Hematopoietic multipotent progenitor cell treated with erythropoietin and hydrocortisone succinate and interleukin-3 and kit ligand, for 17 days (in vitro differentiated cells): Measurements from ENCODE around the gene DCLK1.

Source experiments
- DNase-seq: peaks from one replicate; pipeline ENCODE4 v3.0.0-alpha.2; 2015; ENCODE audit warnings: low spot score

Gene DCLK1

DNA sequence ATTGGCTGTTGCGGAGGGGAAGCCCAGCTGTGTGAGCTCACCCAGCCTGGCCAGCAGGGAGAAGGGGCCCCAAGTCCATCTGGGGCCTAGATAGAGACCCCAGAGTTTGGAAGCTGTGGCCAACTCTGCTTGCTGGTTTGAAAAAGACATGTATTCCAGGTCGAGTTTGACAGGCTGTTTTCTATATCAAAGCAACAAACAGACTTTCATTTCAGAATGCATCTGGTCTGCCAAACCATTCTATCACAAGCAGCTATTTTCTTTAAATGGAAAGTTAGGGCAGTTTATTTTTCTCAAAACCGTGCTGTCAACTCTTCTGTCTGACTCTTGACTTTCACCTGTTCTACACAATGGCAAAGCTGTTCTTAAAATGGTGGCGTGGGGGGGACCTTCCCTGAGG lies 185.8 kb downstream of the DCLK1 start:
- DNase-seq, result no peak

GRCh38 chr13:35941374-35941773 lies 189.8 kb downstream of the DCLK1 start:
- no peak for DNase-seq

DNA sequence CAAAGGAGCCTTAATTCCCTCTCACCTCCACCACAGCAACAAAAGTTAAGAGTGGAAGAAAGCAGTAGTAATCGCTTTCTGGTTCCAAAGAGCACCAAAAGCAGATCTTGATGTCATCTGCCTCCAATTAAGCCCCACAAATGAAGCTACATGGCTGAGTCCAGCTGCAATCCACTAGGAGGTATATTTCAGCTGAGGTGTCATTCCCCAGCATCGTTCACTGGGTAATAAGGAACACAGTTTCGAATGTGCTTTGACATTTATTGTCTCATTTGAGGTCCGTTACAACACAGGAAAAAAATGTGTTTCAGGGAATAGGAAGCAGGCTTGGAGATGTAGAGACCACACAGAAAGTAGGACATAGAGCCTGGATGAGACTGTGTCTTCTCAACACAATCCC lies 190.4 kb downstream of the DCLK1 start:
- no peak for DNase-seq

DNA sequence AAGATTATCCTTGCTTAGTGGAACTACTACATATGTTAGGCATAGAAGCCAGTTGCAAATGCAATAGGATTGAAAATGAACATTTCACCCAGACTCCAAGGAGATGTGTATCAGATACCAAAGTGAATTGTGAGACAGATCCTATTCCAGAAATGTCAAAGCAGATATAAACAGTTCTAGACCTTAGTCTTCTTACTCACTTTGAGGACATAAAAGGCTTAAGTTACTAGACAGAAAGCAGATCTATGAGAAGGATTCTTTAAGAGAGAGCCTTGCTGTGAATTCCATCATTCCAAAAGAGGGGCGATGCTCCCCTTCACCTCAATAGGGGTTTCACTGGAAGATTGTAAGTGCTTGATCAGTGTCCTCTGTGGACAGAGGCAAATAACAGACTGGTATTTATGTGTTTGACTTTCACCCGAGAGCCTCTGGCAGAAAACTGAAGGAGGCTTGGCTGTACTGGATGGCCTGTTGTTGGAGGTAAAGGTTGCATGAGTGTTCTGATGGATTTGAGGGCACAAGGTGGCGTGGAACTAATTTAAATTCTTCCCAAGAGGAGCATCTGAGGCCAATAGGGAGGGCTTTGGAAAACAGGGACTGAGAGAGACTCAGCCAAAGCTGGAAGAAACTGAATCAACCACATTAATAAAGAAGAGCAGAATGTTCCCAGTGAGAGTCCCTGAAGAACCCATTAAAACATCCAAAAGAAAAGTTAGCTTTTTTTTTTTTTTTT lies 194.8 kb downstream of the DCLK1 start:
- DNase-seq, result no peak

GRCh38 chr13:35930665-35931631 lies 200.2 kb downstream of the DCLK1 start:
- DNase-seq, result no peak

GRCh38 chr13:35927567-35928021 lies 203.6 kb downstream of the DCLK1 start:
- no peak for DNase-seq

DNA sequence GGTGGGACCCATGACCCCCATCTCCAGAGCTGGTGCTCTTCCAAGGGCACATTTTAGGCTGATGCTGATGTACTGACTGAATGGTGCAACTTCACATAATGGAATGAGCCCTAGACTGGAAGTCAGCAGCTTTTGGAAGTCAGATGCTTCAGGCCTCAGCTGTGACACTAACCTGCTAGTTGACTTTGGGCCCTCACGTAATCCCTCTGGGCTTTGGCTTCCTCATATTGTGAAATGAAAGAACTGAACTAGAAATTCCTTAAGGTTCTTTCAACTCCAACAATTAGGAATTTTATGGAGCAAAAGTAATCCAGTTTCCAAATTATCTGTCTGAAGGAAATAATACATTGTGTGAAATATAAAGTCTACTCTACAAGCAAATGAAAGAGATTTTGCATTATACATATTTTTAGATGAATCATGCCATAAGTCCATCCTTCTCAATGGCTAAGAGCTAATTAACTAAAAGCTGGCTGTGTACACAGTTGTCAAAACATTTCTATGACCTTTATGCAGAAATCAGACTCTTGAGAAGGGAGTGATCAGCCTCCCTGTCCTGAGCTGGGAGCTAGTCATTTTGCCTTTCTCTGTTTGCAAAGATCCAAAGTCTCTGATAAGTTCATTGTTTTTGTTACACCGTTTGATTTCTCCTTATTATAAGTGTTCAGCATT lies 204.2 kb downstream of the DCLK1 start:
- DNase-seq, result no peak

GRCh38 chr13:35925669-35926068 lies 205.5 kb downstream of the DCLK1 start:
- no peak for DNase-seq

DNA sequence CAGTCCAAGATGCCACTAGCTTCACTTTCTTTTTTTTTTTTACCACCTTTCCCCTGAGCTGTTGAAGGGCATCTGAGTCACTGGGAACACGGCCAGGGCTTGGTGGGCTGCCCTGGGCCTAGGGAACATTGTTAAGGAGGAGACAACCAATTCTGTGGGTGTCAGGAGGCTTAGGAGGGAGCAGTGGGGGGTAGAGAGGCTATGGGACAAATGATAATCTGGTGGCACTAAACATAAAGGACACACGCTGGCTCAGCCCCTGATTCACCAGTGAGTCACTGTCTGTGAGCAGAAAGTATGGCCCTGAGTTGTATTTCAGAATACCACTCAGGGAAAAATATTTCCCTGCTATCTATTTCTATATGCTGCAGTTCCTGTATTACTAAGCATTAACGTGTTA lies 207.8 kb downstream of the DCLK1 start:
- DNase-seq, result no peak

GRCh38 chr13:35920816-35921215 lies 210.4 kb downstream of the DCLK1 start:
- DNase-seq, result no peak

DNA sequence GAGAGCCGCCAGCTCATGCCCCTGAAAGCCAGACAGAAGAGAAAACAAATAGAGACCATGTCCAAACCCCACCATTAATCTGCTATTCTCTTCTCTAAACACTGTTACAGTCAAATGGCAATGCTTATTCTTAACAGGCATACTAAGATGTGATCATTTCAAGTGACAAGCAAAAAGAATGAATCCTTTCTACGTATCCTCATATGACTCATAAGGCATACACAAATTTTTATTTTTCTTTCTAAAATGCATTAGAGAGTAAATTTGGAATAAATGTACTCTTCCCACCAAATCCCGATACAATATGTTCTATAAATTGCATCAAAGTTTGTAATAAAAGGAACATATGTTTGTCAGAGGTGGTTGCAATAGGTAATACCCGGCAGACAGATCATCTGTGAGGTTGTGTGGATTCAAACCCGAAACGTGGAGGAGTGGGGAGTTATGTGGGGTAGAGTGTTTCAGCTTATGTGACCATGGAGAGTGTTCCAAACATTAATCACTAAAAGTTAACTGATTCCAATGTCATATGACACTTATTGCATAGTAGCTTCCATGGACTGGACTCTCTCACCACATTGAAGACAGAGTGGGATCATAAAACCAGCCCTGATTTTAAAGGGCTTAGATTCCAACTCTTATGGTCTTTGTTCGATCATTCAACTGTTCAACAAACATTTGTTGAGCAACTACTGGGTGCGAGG lies 213.1 kb downstream of the DCLK1 start:
- no peak for DNase-seq

- DNase-seq, result no peak
These were observed 213.8 kb downstream of the DCLK1 start for GRCh38 chr13:35917252-35917941.

- DNase-seq, result no peak
These were observed 215.0 kb downstream of the DCLK1 start for GRCh38 chr13:35916146-35916545.

GRCh38 chr13:35914662-35915061 lies 216.5 kb downstream of the DCLK1 start:
- no peak for DNase-seq

GRCh38 chr13:35912841-35913240 lies 218.3 kb downstream of the DCLK1 start:
- no peak for DNase-seq

DNA sequence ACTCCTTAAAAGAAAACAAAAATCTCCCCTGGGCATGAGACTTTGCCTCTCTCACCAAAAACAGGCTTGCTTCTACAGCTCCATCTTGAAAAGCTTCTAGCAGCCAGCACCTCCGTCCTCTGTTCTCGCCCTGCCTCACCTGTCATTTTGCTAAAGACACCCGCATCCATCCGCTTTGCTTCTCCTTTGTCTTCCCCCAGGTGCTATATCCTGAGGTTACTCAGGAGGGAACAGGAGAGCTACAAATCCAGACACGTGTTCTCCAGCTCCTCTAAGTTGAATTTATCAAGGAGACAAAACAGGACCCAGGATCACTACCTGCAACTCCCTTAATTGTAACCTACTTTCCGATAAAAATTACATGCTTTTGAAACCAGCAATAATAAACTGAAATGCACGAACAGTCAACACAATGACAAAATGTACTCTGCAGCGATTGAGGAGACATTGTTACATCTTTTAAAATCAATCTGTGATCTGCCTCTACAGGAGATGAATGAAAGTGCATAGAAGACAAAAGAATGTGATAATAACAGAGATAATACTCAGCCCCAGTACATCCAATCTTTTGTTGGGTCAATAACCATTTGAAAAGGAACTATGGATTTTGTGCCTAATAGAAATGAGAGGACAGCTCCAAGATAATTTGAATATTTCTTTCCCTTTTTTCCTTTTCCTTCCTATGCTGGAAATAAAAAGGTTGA lies 221.2 kb downstream of the DCLK1 start:
- no peak for DNase-seq

DNA sequence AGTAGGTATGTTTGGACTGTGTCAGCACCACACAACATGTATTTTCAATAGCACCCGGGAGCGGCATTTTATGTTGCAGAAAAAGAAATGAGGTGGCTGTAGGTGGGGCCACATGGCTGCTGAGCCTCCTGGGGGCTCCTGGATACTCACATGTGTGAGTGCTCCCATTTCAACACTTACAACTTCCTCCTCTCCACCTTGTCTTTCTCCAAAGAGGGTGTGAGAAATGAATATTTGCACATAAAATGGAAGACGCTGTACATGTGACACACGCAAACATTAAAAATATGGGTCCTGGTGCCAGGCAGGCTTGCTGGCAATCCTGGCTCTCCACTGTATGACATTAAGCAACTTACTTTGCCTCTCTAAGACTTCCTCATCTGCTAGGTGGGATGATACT lies 222.1 kb downstream of the DCLK1 start:
- no peak for DNase-seq

- no peak for DNase-seq
These were observed 223.0 kb downstream of the DCLK1 start for GRCh38 chr13:35908226-35908625.

DNA sequence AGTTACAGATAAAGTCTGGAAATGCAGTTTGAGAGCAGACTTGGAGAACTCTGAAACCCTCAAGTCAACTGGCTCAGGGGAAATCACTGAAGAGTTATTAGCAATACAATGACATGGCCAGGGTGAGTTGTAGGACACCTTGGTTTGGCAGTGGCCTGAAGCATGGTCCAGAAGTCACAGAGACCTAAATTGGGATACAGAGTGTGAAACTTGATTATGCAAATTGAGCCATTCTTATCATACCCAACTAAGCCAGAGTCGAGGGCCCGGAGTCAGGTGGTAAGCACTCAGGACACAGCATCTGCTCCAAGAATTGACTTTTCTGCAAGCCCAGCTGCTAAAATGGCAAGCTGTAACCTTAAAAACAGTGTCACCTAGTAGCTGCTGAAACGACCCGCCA lies 224.5 kb downstream of the DCLK1 start:
- no peak for DNase-seq

- DNase-seq, result no peak
These were observed 228.1 kb downstream of the DCLK1 start for GRCh38 chr13:35903075-35903474.

GRCh38 chr13:35898041-35898440 lies 233.1 kb downstream of the DCLK1 start:
- no peak for DNase-seq
